PC-9 (cell line): ENCODE measurements around the gene AP2M1. TPM values are rescaled to one million over a fixed set of nuclear protein-coding genes. Genes with fewer than 3 reads are reported as not detected.

Source experiments
- BruUV-seq: library from RNA; stranded (reverse); fragments of 400-500 nt; replicated peaks from 2 replicates; lab custom pipeline; 2021; lab: Mats Ljungman, UMichigan
- CTCF ChIA-PET: fragments of 300-600 bp; sonication (Branson Sonifier 250); formaldehyde crosslinking; loops from one replicate; lab custom pipeline; 2022; ENCODE audit warnings: antibody characterized with exemption; lab: Charles Lee
- POLR2A ChIA-PET: fragments of 300-600 bp; sonication (Branson Sonifier 250); formaldehyde crosslinking; loops from one replicate; lab custom pipeline; 2022; ENCODE audit warnings: antibody characterized with exemption; ENCODE audit not compliant: unreplicated experiment; lab: Charles Lee
- DNase-seq, 2 experiments: peaks; one replicate each; pipeline versions ENCODE4 v3.0.0 to v3.0.0-alpha.2; 2015 to 2022; ENCODE audit warnings: mixed read lengths in 1 of 2
- H2AFZ ChIP-seq: fragments of 200-600 bp; sonication (generic); 2 replicates; pipeline ENCODE4 v1.8.1; 2017; ENCODE audit warnings: antibody characterized with exemption
- H3F3A ChIP-seq: fragments of 200-600 bp; sonication (generic); 2 replicates; pipeline ENCODE4 v1.8.1; 2017; ENCODE audit warnings: antibody characterized with exemption, mild to moderate bottlenecking, low read depth; ENCODE audit not compliant: insufficient read depth
- H3K27ac ChIP-seq: fragments of 200-600 bp; sonication (generic); 2 replicates; pipeline ENCODE4 v1.6.1; 2016; ENCODE audit warnings: mixed run types
- H3K27me3 ChIP-seq: fragments of 200-600 bp; sonication (generic); 2 replicates; pipeline ENCODE4 v1.6.1; 2016; ENCODE audit warnings: low read depth, mixed run types; ENCODE audit not compliant: insufficient read depth
- H3K36me3 ChIP-seq: fragments of 200-600 bp; sonication (generic); 2 replicates; pipeline ENCODE4 v1.6.1; 2016; ENCODE audit warnings: low read depth, mixed run types
- H3K4me1 ChIP-seq: fragments of 200-600 bp; sonication (generic); replicated peaks from 2 replicates; pipeline ENCODE4 v1.6.1; 2016; ENCODE audit warnings: mixed run types; ENCODE audit not compliant: insufficient read depth
- H3K4me2 ChIP-seq: fragments of 200-600 bp; sonication (generic); 2 replicates; pipeline ENCODE4 v1.6.1; 2017; ENCODE audit warnings: mixed run types
- H3K4me3 ChIP-seq: fragments of 200-600 bp; sonication (generic); 2 replicates; pipeline ENCODE4 v1.6.1; 2016; ENCODE audit warnings: mixed run types
- H3K79me2 ChIP-seq: fragments of 200-600 bp; sonication (generic); 2 replicates; pipeline ENCODE4 v1.6.1; 2017; ENCODE audit warnings: low read depth, mixed run types
- H3K9me2 ChIP-seq: fragments of 200-600 bp; sonication (generic); 2 replicates; pipeline ENCODE4 v1.8.1; 2017; ENCODE audit warnings: mild to moderate bottlenecking; ENCODE audit not compliant: insufficient read depth
- H3K9me3 ChIP-seq: fragments of 200-600 bp; sonication (generic); 2 replicates; pipeline ENCODE4 v1.8.1; 2016; ENCODE audit warnings: low read depth; ENCODE audit not compliant: insufficient read depth
- H4K20me1 ChIP-seq: fragments of 200-600 bp; sonication (generic); 2 replicates; pipeline ENCODE4 v1.8.1; 2017; ENCODE audit not compliant: insufficient read depth
- CTCF ChIP-seq: fragments of 200-600 bp; sonication (generic); conservative IDR thresholded peaks from 2 replicates; pipeline ENCODE4 v1.6.1; 2017; ENCODE audit warnings: mixed run types, antibody characterized with exemption, mild to moderate bottlenecking, moderate library complexity
- EZH2 ChIP-seq: fragments of 200-600 bp; sonication (generic); IDR thresholded peaks from 2 replicates; pipeline ENCODE4 v1.8.0; 2017; ENCODE audit warnings: antibody characterized with exemption, low read depth
- intact Hi-C: fragments of 100-400 bp; cut with micrococcal nuclease; formaldehyde crosslinking; loops from one replicate; pipeline ENCODE4 v1.10.0; 2022; ENCODE audit not compliant: unreplicated experiment
- total RNA-seq: library from RNA; stranded (reverse); gene quantifications from 2 replicates; pipeline ENCODE4 v1.2.3, GENCODE V29; 2021

AP2M1 gene
- total RNA-seq, 1 experiment from 2014 or later: 606 TPM

- CTCF ChIA-PET: interaction anchor here (0.6 to 1.8 kb wide), 9 partner anchors 13 to 222 kb away, joined by 3 to 8 read pairs (median 5); partner anchors contain the start of genes ABCF3 and EEF1AKMT4
- Histone ChIP-seq H3F3A (peaks cover 20% of the 10 kb centered on the region; the same call in 1 of the 2 replicates), H4K20me1 (no peaks in the 10 kb centered on the region), H3K9me3 (no peaks in the 10 kb centered on the region), H3K4me1 (peaks cover 8% of the 10 kb centered on the region; the same call in 1 of the 2 replicates), H3K4me2 (peak overlapping the region; percentile 97; the same call in 1 of the 2 replicates), H3K79me2 (no peaks in the 10 kb centered on the region), H2AFZ (no peak overlapping the region), H3K4me3 (peak overlapping the region; percentile 70; the same call in 1 of the 2 replicates), H3K27ac (no peak overlapping the region), H3K36me3 (no peaks in the 10 kb centered on the region), H3K27me3 (peaks cover 66% of the 10 kb centered on the region), H3K9me2 (no peaks in the 10 kb centered on the region)
- TF ChIP-seq EZH2 (no peak), CTCF (no peak)
- no TSS peak for BruUV-seq
- no peak for DNase-seq
- POLR2A ChIA-PET: interaction anchor here (0.6 kb wide), 1 partner anchor 541 kb away, joined by 3 read pairs; no protein-coding TSS in a partner anchor
- intact Hi-C loops: no loop called here
These were observed 53.9 kb downstream of the AP2M1 start for GRCh38 chr3:184228376-184229137.

- CTCF ChIA-PET: interaction anchor here (0.6 kb wide), 1 partner anchor 31 kb away, joined by 5 read pairs; no protein-coding TSS in a partner anchor
- TF ChIP-seq CTCF: peak; percentile 29; the same call in 1 of the 2 replicates
- TF ChIP-seq EZH2: peak; percentile 100
- H3K9me3 ChIP-seq: no peaks in the 10 kb centered on the region
- no peaks in the 10 kb centered on the region for H3K9me2 ChIP-seq
- peak within 1 kb of the TSS; percentile 70 for H3K4me3 ChIP-seq
- H3K27ac ChIP-seq: no peak within 1 kb of the TSS
- H2AFZ ChIP-seq: peak within 1 kb of the TSS; percentile 79
- peak within 1 kb of the TSS; percentile 97 for H3K4me2 ChIP-seq
- H4K20me1 ChIP-seq: no peaks in the 10 kb centered on the region
- intact Hi-C loops: no loop called here
- H3K4me1 ChIP-seq: peaks cover 15% of the 10 kb centered on the region
- peaks cover 23% of the 10 kb centered on the region; the same call in 1 of the 2 replicates for H3F3A ChIP-seq
- H3K36me3 ChIP-seq: no peaks in the 10 kb centered on the region
- peak; percentile 60 to 87 for DNase-seq
- no TSS peak for BruUV-seq
- POLR2A ChIA-PET: interaction anchor here (0.6 kb wide), 1 partner anchor 44 kb away, joined by 3 read pairs; the partner anchor contains the start of gene ABCF3
- H3K79me2 ChIP-seq: no peaks in the 10 kb centered on the region
- peaks cover 62% of the 10 kb centered on the region for H3K27me3 ChIP-seq
These were observed 54.9 kb downstream of the AP2M1 start, which contains the start of gene VWA5B2 for GRCh38 chr3:184229394-184230080. Gene VWA5B2 (plus strand): TSS chr3:184229585. CDS start chr3:184230529, 944 bp downstream.

- H4K20me1 ChIP-seq: no peaks in the 10 kb centered on the region
- H3K27me3 ChIP-seq: peaks cover 61% of the 10 kb centered on the region
- intact Hi-C loops: no loop called here
- peak overlapping the region; percentile 79 for H2AFZ ChIP-seq
- H3F3A ChIP-seq: peaks cover 23% of the 10 kb centered on the region; the same call in 1 of the 2 replicates
- H3K9me3 ChIP-seq: no peaks in the 10 kb centered on the region
- peak overlapping the region; percentile 70 for H3K4me3 ChIP-seq
- no peak for TF ChIP-seq CTCF
- TF ChIP-seq EZH2: peak; percentile 64; the same call in 1 of the 2 replicates
- no peak overlapping the region for H3K27ac ChIP-seq
- CTCF ChIA-PET: interaction anchor here (0.6 to 0.7 kb wide), 2 partner anchors 145 to 146 kb away, joined by 5 to 6 read pairs; no protein-coding TSS in a partner anchor
- DNase-seq: no peak
- H3K79me2 ChIP-seq: no peaks in the 10 kb centered on the region
- peaks cover 17% of the 10 kb centered on the region for H3K4me1 ChIP-seq
- H3K36me3 ChIP-seq: no peaks in the 10 kb centered on the region
- POLR2A ChIA-PET: interaction anchor here (0.6 kb wide), 1 partner anchor 44 kb away, joined by 3 read pairs; the partner anchor contains the start of gene ABCF3
- H3K9me2 ChIP-seq: no peaks in the 10 kb centered on the region
- H3K4me2 ChIP-seq: peak overlapping the region; percentile 97
- no TSS peak for BruUV-seq
These were observed 55.5 kb downstream of the AP2M1 start for GRCh38 chr3:184230081-184230602.
